ENCODE data around the gene HINFP.
"Not testable (repeated sequence)": the region's sequence is repeated elsewhere in the genome, so short reads cannot be mapped to it uniquely, and the experiment has no call there.

Gene HINFP

DNA sequence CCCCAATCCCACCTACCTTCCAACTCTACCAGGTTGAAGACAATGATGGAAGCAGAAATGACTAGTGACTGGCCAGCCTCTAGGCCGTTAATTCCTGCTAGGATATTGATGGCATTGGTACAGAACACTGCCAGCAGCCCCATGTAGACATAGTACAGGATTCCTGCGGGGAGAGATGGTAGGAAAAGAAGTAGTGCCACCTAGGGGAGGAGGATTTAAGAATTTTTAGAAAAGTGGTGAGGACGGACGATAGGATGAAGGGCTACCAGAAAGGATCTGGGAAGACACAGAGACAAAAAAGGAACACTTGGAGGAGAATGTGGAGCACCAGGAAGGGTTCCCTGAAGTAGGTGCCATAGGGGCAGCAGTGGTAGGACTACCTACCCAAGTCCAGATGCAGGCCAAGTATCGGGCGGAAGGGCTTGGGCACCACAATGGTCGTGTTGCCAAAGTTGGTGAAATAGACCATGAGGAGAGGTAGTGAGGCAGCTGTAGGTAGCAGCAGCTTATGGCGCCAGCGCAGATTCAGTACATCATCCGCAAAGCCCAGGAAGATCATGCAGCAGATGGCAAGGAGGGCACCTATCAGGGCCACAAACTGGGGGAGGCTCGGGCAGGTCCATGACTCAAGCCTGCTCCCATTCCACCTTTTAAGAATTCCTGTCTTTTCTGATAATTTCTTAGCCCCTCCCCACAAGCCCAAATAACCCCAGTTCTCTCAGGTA is 21.0 kb upstream of the HINFP start:
- peak; percentile 51 for DNase-seq (ENCODE audit: low spot score)

GRCh38 chr11:119100994-119101758 is 20.2 kb upstream of the HINFP start:
- peak; percentile 40 for DNase-seq (ENCODE audit: low spot score)

DNA sequence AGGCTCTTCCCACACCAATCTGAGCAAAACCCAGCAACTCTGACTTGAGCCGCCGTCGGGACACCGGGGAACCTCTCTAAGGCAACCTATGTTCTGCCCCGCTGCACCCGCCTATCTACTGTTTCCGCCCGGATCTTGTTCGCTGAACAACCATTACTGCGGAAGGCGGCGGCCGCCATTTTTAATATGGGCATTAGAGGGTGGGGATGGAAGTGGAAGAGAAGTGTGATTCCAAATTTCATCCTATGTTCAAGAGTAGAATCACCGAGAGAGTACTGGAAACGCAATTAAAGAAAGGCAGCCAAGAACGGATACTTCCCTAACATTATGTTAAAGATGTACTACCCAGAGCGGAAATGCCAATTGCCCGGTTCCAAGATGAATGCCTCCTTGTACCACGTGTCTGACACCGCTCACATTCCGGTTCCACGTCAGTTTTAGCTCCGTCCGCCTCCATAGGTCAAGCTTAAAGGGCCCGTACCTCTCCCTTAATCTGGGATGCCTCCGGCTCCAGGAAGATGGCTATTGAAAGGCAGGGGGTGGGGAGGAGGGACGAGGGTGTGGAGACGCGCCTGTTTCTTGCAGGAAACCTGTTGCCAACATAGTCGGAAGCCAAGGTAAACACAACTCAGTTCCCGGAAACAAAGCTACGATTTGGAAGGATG is 19.5 kb upstream of the HINFP start, which contains the start of gene DPAGT1:
DPAGT1 (minus strand) TSS at position 95 of the 665 bp plus-strand sequence. CDS start 198 bp downstream, outside the sequence.
- DNase-seq (ENCODE audit: low spot score) = peak; percentile 87

DNA sequence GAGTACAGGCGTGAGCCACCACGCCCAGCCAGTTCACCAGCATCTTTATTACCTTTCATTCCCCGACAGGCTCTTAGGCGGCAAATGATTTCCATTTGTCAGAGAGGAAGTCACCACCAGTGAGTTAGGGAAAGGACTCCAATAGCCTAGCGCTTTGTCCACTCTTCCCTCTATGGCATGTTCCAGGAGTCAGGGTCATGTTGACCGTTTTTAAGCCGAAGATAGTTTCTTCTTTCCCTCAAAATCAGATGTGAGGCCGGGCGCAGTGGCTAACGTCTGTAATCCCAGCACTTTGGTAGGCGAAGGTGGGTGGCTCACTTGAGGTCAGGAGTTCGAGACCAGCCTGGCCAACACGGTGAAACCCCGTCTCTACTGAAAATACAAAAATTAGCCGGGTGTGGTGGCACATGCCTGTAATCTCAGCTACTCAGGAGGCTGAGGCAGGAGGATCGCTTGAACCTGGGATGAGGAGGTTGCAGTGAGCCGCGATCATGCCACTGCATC is 18.2 kb upstream of the HINFP start:
- DNase-seq (ENCODE audit: low spot score) = not testable (repeated sequence)

DNA sequence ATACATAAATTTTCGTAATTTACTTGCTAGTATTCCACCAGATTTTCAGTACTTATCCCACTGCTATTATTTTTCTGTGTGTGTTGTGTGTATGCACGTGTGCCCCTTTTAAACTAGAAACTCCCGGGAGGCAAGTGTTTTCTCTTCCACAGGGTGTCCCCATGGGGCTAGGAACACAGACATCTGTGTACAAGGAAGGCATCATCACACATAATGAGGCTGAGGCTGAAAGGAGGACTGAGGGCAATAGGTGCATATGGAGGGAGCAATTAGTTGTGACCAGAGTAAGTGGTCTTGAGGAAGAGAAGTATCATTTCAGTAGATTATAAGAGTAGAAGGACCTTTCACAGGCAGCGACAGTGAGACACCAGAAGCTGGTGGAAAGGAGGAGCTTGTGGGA is 17.6 kb upstream of the HINFP start:
- DNase-seq (ENCODE audit: low spot score) = no peak

DNA sequence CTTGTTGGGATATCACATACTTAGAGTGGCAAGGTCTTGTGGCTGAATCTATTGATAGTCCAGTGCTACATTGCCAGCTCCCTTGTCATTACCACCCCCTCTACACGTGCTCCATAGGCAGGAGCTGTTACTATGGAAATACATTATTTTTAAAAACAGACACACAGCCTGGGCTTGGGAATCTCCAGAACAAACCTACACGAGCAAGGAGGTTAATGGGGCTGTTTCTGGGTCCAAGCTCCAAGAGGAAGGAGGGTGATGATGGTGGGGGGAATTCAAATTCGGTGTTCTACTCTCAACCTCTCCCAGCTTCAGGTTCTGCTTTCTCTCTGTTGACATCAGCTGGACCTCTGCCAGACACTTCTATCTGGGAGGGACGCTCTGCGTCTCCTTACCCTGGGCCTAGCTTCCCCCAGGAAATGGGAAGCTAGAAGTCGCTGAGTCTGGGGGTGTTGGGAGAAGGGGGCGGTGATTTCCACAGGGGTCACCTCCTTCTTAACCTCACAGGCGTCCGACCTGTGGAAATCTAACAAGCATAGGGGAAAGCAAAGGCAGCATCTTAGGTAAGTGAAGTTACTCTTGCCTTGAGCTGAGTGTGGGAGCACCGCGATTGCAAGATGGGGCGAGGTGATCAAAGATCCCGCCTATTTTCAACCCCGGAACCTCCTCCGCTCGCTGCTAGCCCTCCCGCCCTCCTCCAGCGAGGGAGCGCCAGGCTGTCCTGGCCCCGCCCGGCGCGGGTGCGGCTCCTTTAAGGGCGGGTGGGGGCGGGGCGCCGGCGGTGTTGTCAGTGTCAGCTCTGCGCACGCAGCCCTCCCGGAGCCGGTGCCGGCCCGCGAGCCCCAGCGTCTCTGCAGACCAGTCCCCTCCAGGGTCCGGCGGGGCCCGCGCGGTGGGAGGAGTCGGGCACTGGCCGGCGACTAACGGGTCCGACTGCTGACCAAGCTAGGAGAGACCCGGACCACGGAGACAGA is 14.5 kb upstream of the HINFP start, which contains the start of gene C2CD2L:
C2CD2L (plus strand) TSS at position 781 of the 974 bp plus-strand sequence. CDS start 398 bp downstream, outside the sequence.
- DNase-seq (ENCODE audit: low spot score) = peak; percentile 94

DNA sequence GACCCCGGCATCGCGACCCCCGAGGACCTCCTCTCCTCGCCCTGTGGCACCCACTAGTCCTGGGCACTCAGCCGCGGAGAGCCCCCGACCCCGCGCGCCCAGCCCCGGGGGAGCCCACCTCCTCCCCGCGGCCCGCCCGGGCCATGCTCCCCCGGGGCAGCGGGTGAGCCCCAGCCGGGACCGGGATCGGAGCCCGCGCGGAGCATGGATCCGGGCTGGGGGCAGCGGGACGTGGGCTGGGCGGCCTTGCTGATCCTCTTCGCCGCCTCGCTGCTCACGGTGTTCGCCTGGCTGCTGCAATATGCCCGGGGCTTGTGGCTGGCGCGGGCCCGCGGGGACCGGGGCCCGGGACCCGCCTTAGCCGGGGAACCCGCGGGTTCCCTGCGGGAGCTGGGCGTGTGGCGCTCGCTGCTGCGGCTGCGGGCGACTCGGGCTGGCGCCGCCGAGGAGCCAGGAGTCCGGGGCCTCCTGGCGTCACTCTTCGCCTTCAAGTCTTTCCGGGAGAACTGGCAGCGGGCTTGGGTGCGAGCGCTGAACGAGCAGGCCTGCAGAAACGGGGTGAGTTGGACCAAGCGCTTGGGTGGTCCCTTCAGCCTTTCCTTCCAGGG is 13.7 kb upstream of the HINFP start:
- peak; percentile 35 for DNase-seq (ENCODE audit: low spot score)

- peak; percentile 41 for DNase-seq (ENCODE audit: low spot score)
Observed at GRCh38 chr11:119108146-119108856, 13.1 kb upstream of the HINFP start.

DNA sequence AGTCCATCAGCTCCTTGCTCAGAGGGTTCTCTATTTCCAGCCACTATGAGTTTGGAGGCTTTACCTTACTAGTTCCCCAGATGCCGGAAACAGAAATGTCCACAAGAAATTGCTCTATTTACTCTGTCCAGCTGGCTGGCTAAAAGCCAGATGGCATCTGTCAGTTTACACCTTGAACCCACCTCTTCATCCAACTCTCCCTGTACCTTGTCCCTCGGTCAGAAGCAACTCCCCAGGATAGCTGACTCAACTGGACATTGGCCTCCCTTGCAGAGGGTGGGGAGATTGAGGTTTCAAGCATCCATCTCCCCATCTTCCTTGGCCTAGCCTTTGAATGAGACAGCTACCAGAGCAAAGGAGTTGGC is 12.5 kb upstream of the HINFP start:
- no peak for DNase-seq (ENCODE audit: low spot score)

DNA sequence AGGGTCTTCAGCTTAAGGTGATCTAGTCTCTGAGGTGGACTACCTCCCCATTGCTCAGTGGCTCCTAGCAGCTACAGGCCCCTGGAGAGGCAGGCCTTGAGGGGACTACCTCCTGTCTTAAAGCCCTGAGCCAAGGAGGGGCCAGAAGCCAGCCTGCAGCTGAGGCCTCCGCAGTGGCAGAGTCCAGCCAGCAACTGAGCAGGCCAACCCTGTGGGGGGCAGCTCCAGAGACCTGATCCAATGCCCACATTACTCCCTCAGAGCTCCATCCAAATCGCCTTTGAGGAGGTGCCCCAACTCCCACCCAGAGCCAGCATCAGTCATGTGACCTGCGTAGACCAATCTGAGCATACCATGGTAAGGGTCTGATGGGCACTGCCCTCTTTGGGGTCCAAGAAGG is 11.5 kb upstream of the HINFP start:
- no peak for DNase-seq (ENCODE audit: low spot score)

GRCh38 chr11:119110439-119110838 is 10.9 kb upstream of the HINFP start:
- DNase-seq (ENCODE audit: low spot score) = no peak

DNA sequence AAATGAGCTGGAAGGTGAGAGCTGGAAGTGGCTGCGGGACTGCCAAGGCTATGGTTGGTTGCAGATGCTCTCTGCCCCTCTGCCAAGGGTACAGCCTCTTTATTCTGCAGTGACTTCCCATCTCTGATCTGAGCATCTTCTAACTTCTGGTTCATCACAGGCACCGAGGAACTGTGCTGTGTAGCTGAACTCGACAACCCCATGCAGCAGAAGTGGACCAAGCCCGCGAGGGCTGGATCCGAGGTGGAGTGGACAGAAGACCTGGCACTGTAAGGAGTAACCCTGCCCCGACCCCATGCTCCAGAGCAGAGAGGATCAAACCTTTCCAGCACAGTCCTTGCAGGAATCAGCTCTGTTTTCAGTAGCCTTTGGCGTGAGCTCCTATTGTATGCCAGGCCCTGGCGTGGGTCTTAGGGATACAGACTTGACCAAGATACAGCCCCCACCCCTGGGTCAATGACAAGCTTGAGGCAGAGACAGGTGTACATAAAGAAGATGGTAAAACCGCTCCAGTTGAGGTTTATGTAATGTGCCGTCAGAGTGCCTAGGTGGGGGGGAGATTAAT is 9.9 kb upstream of the HINFP start:
- DNase-seq (ENCODE audit: low spot score) = no peak

DNA sequence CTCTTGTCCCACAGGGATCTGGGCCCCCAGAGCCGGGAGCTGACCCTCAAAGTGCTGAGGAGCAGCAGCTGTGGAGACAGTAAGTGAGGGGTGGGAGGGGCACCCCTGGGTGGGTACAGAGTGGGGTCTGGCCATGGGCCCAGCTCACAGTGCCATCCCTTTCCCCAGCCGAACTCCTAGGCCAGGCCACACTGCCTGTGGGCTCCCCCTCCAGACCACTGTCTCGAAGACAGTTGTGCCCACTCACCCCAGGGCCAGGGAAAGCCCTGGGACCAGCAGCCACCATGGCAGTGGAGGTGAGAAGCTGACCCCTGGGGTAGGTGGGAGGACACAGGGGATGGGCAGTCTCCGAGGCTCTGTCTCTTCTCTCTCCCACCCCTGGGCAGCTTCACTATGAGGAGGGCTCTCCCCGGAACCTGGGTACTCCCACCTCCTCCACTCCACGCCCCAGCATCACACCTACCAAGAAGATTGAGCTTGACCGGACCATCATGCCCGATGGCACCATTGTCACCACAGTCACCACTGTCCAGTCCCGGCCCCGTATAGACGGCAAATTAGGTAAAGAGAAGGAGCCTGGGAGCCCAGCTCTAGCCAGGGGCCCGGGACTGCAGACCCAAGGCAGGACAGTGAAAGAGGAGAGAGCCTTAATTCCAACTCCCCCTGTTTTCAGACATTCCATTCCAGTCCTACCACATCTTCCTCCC is 8.9 kb upstream of the HINFP start:
- DNase-seq (ENCODE audit: low spot score) = no peak

DNA sequence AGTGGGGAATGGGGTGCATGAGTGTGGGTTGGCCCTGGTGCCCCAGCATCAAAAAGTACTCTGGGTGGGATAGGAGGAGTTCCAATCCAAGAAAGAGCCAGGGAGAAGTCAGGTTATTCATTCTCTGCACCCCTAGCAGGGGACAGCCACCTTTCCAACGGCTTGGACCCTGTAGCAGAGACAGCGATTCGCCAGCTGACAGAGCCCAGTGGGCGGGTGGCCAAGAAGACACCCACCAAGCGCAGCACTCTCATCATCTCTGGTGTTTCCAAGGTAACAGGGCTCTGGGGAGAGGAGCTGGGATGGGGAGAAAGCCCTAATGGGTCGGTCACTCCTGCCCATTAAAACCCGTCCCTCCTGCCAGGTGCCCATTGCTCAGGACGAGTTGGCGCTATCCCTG is 7.7 kb upstream of the HINFP start:
- DNase-seq (ENCODE audit: low spot score) = no peak

DNA sequence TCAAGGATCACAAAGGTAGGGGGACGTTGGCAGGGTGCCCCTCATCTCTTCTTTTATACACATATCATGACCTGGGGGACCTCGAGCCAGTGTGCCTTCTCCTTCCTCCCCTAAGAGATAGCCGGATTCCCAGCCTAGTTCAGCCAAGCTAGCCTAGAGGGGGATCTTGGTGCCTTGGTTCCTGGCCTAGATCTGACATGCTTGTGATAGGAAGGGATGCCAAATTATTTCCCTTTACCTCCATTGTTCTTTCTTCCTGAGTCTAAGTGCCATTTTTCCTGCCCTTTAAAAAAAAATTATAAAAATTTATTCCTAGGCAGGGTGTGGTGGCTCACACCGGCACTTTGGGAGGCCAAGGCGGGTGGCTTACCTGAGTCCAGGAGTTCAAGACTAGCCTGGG is 7.0 kb upstream of the HINFP start:
- DNase-seq (ENCODE audit: low spot score) = no peak

DNA sequence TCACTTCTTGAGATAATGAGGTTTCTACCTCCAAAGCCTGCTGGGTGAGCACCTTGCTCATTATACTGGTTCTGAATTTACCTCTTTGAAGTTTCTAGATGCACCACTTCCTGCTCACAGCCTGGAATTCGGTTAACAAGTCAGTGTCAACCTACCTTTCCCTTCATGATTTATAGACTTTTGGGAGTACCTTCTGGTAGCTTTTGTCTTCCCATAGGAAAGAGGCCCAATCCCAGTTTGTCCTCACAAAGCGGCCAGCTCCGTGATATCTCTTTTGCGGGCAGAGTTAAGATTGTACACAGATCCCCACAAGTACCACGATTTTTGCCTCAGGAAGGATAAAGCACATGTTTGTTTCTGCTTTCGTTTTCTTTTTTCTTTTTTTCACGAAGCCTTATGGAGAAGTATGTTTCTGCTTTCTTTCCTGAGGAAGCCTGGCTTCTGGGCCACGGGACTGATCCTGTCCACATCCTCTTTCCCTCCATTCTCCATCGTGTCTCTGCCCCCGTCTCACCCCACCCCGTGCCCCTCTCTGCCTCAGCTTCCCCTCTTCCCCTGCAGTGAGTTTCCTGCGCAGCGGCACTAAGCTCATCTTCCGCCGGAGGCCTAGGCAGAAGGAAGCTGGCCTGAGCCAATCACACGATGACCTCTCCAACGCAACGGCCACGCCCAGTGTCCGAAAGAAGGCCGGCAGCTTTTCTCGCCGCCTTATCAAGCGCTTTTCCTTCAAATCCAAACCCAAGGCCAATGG is 5.7 kb upstream of the HINFP start:
- no peak for DNase-seq (ENCODE audit: low spot score)

DNA sequence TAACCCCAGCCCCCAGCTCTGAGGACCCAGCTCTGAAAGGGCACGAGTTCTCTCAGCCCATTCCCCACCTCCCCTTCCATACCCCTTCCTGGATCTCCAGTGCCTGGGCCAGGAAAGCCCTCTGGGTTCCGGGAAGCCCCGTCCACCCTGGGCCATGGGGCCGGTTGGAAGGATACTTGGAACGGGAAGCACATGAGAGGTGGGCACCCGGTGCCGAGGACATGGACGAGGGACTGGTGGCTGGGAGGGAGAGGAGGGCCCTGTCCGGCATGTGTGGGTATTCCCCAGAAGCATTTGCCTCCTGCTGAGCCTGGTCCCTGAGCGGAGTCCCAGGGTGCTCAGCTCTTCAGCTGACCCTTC is 5.2 kb upstream of the HINFP start:
- no peak for DNase-seq (ENCODE audit: low spot score)

DNA sequence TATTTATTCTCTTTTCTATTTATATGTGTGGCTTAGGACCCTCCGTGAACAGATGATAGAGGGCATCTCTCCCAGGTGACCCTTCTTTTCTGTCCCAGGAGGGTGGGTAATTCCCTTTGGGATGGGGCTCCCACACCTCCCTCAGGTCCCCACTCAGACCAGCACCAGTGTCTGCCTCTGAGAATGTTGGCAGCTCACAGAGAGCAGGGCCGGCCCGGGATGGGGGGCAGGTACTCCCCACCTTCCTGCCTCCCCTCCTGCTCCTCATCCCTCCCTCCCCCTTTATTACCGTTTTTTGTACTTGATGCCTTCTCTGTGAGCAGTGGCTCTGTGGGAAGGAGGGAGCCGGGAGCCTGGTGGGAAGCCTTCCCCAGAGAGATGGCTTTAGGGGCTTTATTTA is 4.8 kb upstream of the HINFP start:
- no peak for DNase-seq (ENCODE audit: low spot score)

Data from hepatic stellate cell (primary cell).